ENCODE measurements around the gene ATAD3B.
A peak's percentile ranks its signal among the peaks of the same experiment; 100 is the strongest.
"Not testable (repeated sequence)": the region's sequence is repeated elsewhere in the genome, so short reads cannot be mapped to it uniquely, and the experiment has no call there.

The ATAD3B gene

GRCh38 chr1:1434131-1434823 lies 37.3 kb upstream of the ATAD3B start:
- DNase-seq: no peak

- no peak for DNase-seq
Measured at GRCh38 chr1:1434824-1435105, 36.8 kb upstream of the ATAD3B start.

DNA sequence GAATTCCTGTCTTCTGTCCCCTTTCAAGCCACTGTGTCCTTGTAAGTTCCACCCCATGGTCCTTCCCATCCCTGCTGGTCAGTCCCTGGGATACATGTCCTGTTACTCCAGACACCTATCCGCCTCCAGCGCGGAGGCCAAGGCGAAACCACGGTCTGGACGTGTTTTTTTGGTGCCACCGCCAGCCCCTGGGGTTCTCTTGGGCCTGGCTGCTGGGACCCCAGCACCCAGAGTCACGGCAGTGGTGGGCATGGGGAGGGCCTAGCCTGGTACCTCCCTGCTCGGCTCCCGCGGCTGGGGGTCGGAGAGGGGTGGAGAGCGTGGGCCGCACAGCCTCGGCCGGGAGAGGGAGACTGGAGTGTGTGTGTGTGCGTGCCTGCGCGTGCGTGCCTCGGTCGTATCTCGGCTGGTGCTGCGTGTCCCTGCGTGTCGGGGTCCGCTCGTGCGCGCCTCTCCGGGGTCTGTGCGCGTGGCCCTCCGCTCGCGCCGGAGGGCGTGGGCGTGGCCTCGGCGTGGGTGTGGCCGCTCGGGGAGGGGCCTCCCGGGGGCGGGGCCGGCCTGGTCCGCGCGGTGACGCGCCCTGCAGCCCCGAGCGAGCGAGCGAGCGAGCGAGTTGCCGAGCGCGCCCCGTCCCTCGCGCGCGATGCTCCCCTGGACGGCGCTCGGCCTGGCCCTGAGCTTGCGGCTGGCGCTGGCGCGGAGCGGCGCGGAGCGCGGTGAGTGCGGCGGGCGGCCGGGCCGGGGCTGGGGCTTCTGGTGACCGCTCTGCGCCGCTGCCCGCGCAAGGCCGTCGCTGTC lies 36.3 kb upstream of the ATAD3B start, which contains the start of gene VWA1:
Gene VWA1 (plus strand): TSS at position 585 of the 798 bp plus-strand sequence. CDS start 59 bp downstream, at position 644.
- peak; percentile 86 for DNase-seq

- DNase-seq: no peak
Measured at GRCh38 chr1:1435911-1436629, 35.5 kb upstream of the ATAD3B start.

GRCh38 chr1:1436630-1437032 lies 34.9 kb upstream of the ATAD3B start:
- DNase-seq: no peak

DNA sequence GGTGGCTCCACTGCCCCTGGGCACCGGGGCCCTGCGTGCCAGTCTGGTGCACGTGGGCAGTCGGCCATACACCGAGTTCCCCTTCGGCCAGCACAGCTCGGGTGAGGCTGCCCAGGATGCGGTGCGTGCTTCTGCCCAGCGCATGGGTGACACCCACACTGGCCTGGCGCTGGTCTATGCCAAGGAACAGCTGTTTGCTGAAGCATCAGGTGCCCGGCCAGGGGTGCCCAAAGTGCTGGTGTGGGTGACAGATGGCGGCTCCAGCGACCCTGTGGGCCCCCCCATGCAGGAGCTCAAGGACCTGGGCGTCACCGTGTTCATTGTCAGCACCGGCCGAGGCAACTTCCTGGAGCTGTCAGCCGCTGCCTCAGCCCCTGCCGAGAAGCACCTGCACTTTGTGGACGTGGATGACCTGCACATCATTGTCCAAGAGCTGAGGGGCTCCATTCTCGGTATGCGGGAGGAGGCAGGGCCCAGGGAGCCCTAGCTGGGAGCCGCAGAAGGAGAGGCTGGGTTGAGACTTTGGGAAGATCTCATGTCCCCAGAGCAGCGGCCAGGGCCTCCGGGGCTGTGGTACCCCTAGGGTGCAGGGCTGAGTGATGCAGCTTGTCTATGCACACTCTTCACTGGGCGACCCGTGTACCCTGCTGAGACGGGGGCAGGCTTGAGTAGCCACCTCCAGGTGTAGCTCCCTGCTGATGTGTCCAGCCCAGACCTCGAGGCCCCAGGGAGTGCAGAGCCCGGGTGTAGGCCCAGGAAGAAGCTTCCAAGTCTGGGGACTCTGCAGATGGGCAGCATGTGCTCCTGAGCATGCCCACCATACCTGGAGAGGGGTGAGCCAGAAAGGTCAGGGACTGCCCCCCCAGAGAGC lies 34.3 kb upstream of the ATAD3B start:
- DNase-seq: no peak

DNA sequence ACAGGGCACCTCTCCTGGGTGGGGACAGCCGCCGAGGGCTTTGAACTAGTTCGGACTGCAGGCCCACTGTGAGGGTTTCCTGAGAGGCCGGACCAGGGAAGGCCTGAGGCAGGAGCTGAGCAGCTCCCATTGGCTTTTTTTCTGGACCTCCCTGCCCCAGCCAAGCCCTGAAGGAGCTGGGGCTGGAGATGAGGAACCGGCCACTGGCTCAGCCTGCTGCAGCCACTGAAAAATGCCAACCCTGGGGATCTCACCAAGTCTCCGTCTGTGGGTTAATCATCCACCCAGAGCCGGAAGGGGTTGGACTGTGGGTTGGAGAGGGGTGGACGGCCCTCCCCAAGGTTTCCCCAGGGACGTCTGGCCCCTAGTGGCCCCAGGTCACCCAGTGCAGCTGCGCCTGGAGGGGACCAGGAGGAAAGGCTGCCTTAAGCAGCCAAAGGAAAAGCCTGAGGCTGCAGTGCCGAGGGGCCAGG lies 33.6 kb upstream of the ATAD3B start:
- DNase-seq: no peak

DNA sequence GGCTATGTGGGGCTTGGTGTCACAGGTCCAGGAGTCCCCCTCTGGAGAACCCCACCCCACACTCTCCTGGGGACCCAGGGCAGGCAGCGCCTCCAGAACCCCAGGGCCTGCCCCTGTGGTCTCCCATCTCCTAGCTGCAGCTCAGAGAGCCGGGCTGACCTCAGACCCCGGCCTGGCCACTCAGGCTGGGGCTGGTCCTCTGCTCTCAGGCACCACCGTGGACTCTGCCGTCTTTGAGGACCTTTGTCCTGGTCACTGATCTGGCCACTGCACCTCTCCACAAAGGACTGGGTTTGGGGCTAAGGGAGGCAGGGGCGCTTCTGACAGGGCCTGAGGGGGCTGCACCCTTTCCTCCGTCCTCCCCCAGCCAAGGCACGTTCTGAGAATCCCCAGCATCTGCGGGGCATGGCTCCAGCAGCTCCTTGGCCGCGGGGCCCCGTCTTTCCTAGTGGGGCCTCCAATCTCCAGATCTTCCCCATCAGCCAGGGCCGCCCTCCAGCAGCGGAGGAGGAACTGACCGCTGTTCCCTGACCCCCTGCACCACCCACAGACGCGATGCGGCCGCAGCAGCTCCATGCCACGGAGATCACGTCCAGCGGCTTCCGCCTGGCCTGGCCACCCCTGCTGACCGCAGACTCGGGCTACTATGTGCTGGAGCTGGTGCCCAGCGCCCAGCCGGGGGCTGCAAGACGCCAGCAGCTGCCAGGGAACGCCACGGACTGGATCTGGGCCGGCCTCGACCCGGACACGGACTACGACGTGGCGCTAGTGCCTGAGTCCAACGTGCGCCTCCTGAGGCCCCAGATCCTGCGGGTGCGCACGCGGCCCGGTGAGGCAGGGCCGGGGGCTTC lies 32.8 kb upstream of the ATAD3B start:
- no peak for DNase-seq

DNA sequence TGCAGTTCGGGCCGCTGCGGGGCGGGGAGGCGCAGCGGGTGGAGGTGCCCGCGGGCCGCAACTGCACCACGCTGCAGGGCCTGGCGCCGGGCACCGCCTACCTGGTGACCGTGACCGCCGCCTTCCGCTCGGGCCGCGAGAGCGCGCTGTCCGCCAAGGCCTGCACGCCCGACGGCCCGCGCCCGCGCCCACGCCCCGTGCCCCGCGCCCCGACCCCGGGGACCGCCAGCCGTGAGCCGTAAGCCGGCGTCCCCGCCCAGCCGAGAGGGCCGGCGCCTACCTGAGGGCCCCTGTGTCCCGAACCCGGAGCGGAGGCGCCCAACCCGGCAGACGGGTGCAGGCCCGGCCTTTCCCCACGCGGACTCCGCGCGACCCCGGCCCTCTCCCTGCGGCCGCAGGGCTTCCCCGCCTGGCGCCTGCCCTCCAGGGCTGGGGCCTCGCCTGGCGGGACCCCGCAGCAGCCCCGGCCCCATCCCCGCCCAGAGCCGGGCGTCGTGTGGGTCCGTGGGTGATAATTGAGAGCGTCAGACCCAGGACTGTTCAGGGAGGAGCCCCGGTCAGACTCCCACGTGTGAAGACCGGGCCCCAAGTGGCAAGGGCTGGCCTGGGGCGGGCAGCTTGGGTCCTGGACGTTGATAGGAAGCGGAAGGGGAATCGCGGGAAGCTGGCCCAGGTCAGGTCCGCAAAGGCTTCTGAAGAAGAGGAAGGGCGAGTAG lies 31.9 kb upstream of the ATAD3B start:
- DNase-seq: no peak

DNA sequence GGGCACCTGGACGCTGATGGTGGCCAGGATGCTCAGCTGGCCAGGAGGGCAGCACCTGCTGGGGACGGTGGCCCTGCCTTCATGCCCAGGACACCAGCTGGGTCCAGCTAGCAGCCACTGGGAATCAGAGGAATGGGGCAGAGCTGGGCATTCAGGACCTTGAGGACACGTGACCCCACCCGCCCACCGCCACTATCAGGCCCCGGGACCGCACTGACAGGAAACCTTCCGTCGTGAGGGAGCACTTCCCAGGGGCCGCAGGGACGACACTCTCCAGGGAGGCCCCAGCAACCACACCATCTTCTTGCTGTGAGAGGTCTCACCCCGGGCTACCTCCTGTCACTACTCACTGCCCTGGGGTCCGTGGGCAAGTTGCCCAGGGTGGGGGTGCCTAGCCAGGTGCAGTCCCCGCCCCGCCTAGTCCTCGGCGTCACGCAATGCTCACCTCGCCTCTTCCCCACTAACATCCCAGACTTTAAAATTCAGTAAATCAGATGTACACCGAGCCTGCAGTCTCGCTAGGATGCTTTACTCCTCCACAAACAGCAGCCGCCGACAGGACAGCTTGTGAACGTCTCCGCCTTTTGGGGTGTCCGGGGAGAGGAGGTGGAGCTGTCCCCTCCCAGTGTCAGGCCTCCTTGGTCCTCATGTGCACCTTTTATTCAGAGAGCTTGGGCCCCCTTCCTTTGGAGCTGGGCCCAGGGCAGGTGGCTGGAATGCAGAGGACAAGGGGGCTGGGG lies 31.1 kb upstream of the ATAD3B start:
- DNase-seq: no peak

DNA sequence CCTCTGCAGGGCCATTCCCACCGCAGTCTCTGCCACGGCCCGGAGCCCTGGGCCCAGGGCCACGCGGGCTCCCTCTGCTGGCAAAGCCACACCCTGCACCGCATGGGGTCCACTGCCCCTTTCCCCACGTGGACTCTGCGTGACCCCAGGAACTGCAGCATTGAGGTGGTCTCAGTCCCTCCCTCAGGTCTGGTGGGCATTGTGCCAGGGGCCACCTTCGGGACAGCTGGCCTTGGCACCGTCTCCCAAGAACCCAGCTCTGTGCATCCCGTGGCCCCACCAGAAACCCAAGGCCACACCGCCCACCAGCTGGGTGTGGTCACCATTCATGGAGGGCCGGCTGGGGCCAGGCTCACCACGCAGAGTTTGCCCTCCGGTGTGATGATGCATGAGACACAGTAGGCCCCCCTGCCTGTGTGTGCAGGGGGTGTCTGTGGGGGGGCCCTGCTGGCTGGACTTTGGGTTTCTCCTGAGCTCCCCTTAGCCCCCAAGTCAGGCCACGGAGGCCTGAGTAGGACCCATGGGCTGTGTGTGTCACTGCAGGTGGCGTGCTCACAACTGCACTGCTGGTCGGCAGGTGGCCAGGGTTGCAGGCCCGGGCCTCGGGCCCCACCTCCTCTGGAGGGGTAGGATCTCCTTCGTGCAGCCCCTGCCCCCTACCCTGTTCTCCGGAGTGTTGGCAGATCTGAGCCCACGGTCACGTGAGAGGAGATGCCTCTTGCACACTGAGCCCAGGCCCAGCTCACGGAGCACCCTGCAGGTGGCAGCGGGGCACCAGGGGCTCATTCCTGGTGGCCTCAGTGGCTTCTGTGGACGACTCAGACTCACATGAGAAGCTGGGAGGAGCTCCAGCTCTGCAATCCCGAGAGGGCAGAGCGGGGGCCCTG lies 30.3 kb upstream of the ATAD3B start:
- DNase-seq: peak; percentile 87

- DNase-seq: no peak
Measured at GRCh38 chr1:1442069-1442770, 29.3 kb upstream of the ATAD3B start.

DNA sequence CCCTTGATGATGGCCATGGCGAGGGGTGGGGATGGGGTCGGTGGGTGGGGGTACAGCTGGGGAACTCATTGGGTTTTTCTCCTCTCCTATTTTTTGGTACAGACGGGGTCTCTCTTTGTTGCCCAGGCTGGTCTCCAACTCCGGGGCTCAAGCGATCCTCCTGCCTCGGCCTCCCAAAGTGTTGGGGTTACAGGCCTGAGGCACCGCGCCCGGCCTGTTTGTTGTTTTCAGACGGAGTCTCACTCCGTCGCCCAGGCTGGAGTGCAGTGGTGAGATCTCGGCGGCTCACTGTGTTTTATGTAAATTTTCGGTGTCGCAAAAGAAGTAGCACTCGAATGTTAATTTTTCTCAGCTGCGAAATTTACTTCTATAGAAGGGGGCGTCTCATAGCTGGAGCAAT lies 24.9 kb upstream of the ATAD3B start:
- DNase-seq: not testable (repeated sequence)

GRCh38 chr1:1449099-1449739 lies 22.3 kb upstream of the ATAD3B start, which contains the start of gene ATAD3C:
TSS of gene ATAD3C (plus strand) at chr1:1449689. CDS start at chr1:1450684, 995 bp downstream.
- no peak for DNase-seq

DNA sequence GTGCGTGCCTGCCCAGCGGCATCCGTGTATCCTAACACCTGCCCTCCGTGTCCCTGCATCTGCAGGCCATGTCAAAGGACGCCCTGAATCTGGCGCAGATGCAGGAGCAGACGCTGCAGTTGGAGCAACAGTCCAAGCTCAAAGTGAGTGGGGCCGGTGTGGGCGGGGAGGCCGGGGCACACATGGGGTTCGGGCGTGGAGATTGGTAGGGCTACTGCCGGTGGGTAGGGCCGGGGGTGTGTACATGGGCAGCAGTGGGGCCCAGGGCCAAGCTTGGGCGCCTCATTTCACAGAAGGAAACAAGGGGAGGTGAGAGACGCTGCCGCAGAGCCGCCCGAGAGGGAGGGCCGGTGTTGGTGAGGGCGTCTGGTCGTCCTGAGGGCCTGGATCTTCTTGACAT lies 20.9 kb upstream of the ATAD3B start:
- not testable (repeated sequence) for DNase-seq

DNA sequence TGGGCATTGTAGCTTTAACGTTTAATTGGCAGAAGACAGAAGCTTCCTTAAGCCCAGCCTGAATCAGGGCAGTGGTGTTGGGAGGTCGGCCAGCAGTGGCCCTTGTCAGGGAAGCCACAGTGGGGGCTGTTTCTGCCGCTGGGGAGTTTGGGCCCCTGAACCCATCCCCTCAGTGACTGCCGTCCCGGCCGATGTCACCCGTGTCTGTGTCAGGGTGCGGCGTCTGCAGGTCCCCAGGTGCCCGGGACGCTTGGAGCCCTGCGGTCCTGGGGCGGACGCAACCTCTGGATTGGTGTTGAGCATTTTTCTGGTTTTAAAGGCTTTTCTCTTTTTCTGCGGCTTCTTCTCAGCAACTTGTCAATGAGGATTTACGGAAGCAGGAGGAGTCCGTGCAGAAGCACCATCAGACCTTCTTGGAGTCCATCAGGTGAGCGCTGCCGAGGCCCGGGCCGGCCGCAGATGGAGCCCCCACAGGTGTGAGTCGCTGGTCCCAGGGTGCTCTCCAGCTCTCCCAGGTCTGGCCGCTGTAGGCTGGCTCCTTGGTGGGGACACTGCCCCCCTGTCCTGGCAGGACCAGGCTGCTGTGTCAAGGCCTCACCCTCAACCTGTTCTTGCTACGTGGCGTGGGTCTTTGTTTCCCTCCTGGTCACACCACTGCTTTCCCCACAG lies 19.7 kb upstream of the ATAD3B start:
- no peak for DNase-seq

DNA sequence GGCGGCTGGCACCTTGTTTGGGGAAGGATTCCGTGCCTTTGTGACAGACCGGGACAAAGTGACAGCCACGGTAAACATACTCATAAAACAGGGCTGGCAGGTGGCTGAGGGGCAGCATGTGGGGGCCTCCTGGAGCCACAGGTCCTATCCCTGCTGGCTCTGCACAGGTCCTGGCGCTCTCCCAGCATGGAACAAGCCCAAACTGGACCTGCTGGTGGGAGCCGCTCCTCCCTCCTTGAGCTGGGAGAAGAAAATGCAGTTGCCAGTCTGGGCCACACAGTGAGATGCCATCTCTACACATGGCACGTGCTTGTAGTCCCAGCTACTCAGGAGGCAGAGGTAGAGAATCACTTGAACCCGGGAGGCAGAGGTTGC lies 19.2 kb upstream of the ATAD3B start:
- not testable (repeated sequence) for DNase-seq
